Tibial artery (tissue), 4 donors: ENCODE data around the gene ST8SIA4.

Experiments used
- DNase-seq, 2 donors: peaks; one replicate each; pipeline ENCODE4 v3.0.0-alpha.2; 2019
- H3K27ac ChIP-seq, 2 donors: fragments of 200-600 bp; sonication (generic) in 1 of 2; 1 replicate in 1 of 2; 2 replicates in 1 of 2; pipeline ENCODE4 v1.5.1; 2018 to 2019; ENCODE audit warnings: mild to moderate bottlenecking in 1 of 2
- H3K27me3 ChIP-seq, 2 donors: fragments of 200-600 bp; sonication (generic) in 1 of 2; one replicate each; pipeline versions ENCODE4 v1.5.1 to v1.6.0; 2016 to 2019
- H3K36me3 ChIP-seq, 3 donors: fragments of 200-600 bp; sonication (generic) in 2 of 3; one replicate each; pipeline ENCODE4 v1.5.1; 2016 to 2019; ENCODE audit warnings: mild to moderate bottlenecking in 2 of 3
- H3K4me1 ChIP-seq, 4 donors: fragments of 200-600 bp; sonication (generic) in 2 of 4; 1 replicate in 3 of 4; 2 replicates in 1 of 4; pipeline ENCODE4 v1.5.1; 2016 to 2019
- H3K4me3 ChIP-seq, 2 donors: fragments of 200-600 bp; sonication (generic) in 1 of 2; 1 replicate in 1 of 2; 2 replicates in 1 of 2; pipeline ENCODE4 v1.5.1; 2018 to 2019; ENCODE audit warnings: mild to moderate bottlenecking in 2 of 2
- H3K9me3 ChIP-seq, 3 donors: fragments of 200-600 bp; sonication (generic) in 1 of 3; one replicate each; pipeline ENCODE4 v1.5.1; 2016 to 2019
- intact Hi-C: fragments of 100-400 bp; cut with DNase I; formaldehyde crosslinking; loops from one replicate; pipeline ENCODE4 v1.15.0; 2023; ENCODE audit warnings: low total_unique reads
- TF ChIP-seq, protein P1 (sequence below), 2 experiments: fragments of 200-600 bp in 1 of 2; fragments of 450-650 bp in 1 of 2; IDR thresholded peaks; one replicate each; pipeline ENCODE4 v1.5.1; 2017 to 2019; ENCODE audit warnings: antibody characterized with exemption in 2 of 2, mild to moderate bottlenecking in 1 of 2, moderate library complexity in 1 of 2

ST8SIA4 gene

DNA sequence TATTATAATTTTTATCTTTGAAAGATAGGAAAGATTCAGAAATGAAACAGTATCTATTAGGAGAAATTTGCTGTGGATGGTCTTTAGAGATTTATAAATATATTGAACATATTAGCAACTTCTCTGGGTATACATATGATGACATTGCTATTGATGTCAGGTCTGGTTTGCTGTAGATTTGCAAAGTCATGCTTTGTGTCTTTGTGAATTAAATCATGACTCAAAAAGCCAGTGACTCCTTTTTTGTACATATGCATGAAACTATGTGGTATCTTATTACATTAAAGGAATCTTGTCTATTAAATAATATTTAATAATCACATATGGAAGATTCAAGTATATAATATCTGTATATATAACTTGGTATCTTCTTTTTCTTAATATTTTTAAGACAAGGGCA, 141.9 kb downstream of the ST8SIA4 start:
- DNase-seq: no peak
- intact Hi-C loops: no loop called here
- Histone ChIP-seq H3K36me3 (no peaks in the 10 kb centered on the region), H3K9me3 (no peaks in the 10 kb centered on the region), H3K27ac (no peak overlapping the region), H3K4me3 (no peak overlapping the region), H3K4me1 (no peaks in the 10 kb centered on the region), H3K27me3 (no peaks in the 10 kb centered on the region)
- TF ChIP-seq, protein P1, sequence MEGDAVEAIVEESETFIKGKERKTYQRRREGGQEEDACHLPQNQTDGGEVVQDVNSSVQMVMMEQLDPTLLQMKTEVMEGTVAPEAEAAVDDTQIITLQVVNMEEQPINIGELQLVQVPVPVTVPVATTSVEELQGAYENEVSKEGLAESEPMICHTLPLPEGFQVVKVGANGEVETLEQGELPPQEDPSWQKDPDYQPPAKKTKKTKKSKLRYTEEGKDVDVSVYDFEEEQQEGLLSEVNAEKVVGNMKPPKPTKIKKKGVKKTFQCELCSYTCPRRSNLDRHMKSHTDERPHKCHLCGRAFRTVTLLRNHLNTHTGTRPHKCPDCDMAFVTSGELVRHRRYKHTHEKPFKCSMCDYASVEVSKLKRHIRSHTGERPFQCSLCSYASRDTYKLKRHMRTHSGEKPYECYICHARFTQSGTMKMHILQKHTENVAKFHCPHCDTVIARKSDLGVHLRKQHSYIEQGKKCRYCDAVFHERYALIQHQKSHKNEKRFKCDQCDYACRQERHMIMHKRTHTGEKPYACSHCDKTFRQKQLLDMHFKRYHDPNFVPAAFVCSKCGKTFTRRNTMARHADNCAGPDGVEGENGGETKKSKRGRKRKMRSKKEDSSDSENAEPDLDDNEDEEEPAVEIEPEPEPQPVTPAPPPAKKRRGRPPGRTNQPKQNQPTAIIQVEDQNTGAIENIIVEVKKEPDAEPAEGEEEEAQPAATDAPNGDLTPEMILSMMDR (IDR thresholded peaks at IDR 0.05): no peak

DNA sequence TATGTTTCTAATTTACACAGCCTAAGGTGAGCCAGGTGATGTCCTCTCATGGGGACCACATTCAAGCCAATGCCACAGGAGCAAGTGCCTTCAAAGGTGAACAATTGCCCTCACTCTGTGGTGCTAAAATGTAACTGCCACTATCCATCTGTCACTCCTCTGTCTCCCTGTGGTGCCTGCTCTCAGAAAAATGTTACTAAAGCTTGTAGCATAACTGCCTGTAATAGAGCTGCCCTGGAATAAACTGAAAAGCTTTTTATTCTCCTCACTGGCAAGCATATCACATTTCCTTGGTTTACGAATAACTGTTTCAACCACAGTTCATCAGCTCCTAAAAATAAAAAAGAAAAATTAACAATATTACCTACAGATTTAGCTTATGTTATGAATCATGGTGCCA, 142.4 kb downstream of the ST8SIA4 start:
- H3K4me1 ChIP-seq: no peaks in the 10 kb centered on the region

DNA sequence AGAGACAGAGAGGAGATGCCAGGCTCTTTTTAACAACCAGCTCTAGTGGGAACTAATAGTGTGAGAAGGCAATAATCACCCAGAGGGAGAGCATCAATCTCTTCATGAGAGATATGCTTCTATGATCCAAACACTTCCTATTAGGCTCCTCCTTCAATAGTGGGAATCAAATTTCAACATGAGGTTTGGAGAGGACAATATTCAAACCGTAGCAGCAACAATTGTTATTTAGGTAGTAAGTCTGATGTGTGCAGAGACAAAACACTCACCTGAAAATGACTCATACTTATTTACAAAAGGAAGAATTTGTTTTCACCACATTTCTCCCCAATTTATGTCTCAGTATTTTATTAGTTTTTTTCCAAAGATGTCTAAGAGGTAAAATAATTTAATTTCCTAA, 144.3 kb downstream of the ST8SIA4 start:
- Histone ChIP-seq H3K27me3 (no peaks in the 10 kb centered on the region), H3K4me1 (no peaks in the 10 kb centered on the region), H3K36me3 (no peaks in the 10 kb centered on the region), H3K9me3 (no peaks in the 10 kb centered on the region), H3K4me3 (no peak overlapping the region), H3K27ac (no peak overlapping the region)
- TF ChIP-seq, protein P1 (IDR thresholded peaks at IDR 0.05): no peak
- no peak for DNase-seq
- intact Hi-C loops: no loop called here

More for the DNA sequence above, 142.4 kb downstream of the ST8SIA4 start:
- TF ChIP-seq, protein P1 (IDR thresholded peaks at IDR 0.05): no peak
- no peaks in the 10 kb centered on the region for H3K9me3 ChIP-seq
- no peak overlapping the region for H3K4me3 ChIP-seq
- intact Hi-C loops: no loop called here
- no peaks in the 10 kb centered on the region for H3K27me3 ChIP-seq
- no peak for DNase-seq
- H3K36me3 ChIP-seq: no peaks in the 10 kb centered on the region
- no peak overlapping the region for H3K27ac ChIP-seq

DNA sequence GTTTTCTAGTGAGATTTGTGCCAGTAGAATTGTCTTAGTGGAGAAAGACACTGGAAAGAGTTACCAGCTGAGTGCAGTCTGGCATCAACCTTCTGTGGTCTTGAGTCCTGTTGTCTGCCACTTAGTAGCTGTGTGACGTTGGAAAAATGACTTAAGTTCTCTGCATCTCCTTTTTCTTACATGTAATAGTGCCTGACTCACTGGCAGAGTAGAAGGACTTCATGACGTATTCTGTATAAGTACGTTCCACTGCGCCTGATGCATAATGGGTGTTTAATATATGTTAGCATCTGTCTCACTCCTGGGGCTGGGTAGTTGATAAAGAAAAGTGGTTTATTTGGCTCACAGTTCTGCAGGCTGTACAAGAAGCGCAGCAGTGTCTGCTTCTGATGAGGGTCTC, 144.8 kb downstream of the ST8SIA4 start:
- Histone ChIP-seq H3K4me3 (no peak overlapping the region), H3K36me3 (no peaks in the 10 kb centered on the region), H3K9me3 (no peaks in the 10 kb centered on the region), H3K27me3 (no peaks in the 10 kb centered on the region), H3K27ac (no peak overlapping the region), H3K4me1 (no peaks in the 10 kb centered on the region)
- no peak for DNase-seq
- intact Hi-C loops: no loop called here
- TF ChIP-seq, protein P1 (IDR thresholded peaks at IDR 0.05): no peak

DNA sequence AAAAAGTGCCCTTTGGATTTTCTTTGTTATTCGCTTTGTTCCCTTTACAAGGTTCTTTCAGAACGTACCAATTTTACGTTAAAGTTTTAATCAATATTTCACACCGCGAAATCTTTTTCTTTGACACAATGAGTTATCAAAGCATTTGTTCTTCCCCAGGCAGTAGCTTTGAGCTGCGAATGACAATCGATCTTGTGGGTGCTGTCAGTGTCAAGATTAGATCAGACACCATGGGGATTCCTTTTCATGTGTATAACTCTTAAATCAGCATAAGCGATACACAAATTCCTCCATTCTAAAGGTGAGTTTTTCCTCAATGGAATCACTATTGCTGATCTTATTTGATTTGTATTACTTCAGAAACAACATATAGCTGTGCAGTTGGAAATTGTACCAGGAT, 145.5 kb downstream of the ST8SIA4 start:
- intact Hi-C loops: no loop called here
- Histone ChIP-seq H3K4me1 (no peaks in the 10 kb centered on the region), H3K27me3 (no peaks in the 10 kb centered on the region), H3K9me3 (no peaks in the 10 kb centered on the region), H3K4me3 (no peak overlapping the region), H3K36me3 (no peaks in the 10 kb centered on the region), H3K27ac (no peak overlapping the region)
- TF ChIP-seq, protein P1 (IDR thresholded peaks at IDR 0.05): no peak
- no peak for DNase-seq
